Esophagus squamous epithelium (tissue), 4 donors: ENCODE data around the gene IGBP1.

Source experiments
- POLR2A ChIP-seq, 4 donors: fragments of 450-650 bp; IDR thresholded peaks; one replicate each; pipeline ENCODE4 v1.6.1; 2017; ENCODE audit warnings: antibody characterized with exemption in 4 of 4, mild to moderate bottlenecking in 4 of 4, moderate library complexity in 3 of 4
- TF ChIP-seq, protein P1 (sequence below), 6 experiments: fragments of 450-650 bp in 4 of 6; fragments of 200-600 bp in 2 of 6; sonication (generic) in 2 of 6; IDR thresholded peaks; one replicate each; pipeline ENCODE4 v1.5.1; 2016 to 2019; ENCODE audit warnings: antibody characterized with exemption in 6 of 6, mild to moderate bottlenecking in 4 of 6, moderate library complexity in 4 of 6

DNA sequence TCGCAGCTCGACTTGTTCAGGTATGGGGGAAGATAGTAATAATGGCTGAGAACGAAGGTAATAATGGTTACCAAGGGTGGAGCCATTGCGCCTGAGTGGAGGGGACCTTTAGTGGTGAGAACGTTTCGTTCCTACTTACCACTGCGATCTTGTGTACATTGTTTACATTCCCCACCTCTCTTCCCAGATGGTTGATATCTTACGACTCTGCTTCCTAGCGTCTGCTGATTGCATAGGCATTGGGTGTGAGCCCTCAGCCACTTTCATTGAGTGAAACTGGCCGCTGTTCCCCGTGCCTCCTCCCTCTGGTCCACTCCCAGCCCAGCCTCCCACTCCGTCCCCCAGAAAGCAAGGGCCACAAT is 850 bp downstream of the IGBP1 start:
- TF ChIP-seq, protein P1, sequence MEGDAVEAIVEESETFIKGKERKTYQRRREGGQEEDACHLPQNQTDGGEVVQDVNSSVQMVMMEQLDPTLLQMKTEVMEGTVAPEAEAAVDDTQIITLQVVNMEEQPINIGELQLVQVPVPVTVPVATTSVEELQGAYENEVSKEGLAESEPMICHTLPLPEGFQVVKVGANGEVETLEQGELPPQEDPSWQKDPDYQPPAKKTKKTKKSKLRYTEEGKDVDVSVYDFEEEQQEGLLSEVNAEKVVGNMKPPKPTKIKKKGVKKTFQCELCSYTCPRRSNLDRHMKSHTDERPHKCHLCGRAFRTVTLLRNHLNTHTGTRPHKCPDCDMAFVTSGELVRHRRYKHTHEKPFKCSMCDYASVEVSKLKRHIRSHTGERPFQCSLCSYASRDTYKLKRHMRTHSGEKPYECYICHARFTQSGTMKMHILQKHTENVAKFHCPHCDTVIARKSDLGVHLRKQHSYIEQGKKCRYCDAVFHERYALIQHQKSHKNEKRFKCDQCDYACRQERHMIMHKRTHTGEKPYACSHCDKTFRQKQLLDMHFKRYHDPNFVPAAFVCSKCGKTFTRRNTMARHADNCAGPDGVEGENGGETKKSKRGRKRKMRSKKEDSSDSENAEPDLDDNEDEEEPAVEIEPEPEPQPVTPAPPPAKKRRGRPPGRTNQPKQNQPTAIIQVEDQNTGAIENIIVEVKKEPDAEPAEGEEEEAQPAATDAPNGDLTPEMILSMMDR (IDR thresholded peaks at IDR 0.05), result no peak
- no peak for TF ChIP-seq POLR2A (IDR thresholded peaks at IDR 0.05)
